ENCODE results near the gene RNF157. TPM values are rescaled to one million over a fixed set of nuclear protein-coding genes. Genes with fewer than 3 reads are reported as not detected.

The RNF157 gene
- total and polyA plus RNA-seq, 9 of the 15 experiments (the other 6 are each of a cell fraction or from before 2014, with no cell fraction given) = 8.1 to 31.7 (median 20.8) TPM

DNA sequence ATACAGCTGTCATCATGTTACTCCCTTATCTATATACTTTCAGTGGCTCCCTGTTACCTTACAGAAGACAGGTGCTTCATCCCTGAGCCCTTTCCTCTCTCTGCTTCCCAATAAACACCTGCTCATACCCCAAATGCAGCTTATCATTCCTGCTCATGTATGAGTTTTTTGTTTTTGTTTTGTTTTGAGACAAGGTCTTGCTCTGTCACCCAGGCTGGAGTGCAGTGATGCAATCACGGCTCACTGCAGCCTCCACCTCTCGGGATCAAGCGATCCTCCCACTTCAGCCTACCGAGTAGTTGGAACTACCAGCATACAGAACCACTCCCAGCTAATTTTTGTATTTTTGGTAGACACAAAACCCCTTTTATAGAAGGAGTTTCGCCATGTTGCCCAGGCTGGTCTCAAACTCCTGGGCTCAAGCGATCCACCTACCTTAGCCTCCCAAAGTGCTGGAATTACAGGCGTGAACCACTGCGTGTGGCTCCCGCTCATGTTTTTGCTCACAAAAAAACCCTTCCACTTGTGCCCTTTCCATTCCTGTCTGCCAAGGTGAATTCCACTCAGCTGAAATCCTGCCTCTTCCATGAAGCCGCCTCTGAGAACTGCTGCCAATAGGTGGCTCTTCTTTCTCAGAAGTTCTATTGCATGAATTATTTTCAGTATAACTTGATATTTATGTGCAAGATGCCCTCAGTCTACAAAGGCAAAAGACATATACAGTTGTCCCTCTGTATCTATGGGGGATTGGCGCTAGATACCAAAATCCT is 7.9 kb upstream of the RNF157 start (continued):
- TF ChIP-seq, protein P1, sequence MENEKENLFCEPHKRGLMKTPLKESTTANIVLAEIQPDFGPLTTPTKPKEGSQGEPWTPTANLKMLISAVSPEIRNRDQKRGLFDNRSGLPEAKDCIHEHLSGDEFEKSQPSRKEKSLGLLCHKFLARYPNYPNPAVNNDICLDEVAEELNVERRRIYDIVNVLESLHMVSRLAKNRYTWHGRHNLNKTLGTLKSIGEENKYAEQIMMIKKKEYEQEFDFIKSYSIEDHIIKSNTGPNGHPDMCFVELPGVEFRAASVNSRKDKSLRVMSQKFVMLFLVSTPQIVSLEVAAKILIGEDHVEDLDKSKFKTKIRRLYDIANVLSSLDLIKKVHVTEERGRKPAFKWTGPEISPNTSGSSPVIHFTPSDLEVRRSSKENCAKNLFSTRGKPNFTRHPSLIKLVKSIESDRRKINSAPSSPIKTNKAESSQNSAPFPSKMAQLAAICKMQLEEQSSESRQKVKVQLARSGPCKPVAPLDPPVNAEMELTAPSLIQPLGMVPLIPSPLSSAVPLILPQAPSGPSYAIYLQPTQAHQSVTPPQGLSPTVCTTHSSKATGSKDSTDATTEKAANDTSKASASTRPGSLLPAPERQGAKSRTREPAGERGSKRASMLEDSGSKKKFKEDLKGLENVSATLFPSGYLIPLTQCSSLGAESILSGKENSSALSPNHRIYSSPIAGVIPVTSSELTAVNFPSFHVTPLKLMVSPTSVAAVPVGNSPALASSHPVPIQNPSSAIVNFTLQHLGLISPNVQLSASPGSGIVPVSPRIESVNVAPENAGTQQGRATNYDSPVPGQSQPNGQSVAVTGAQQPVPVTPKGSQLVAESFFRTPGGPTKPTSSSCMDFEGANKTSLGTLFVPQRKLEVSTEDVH (IDR thresholded peaks at IDR 0.05; ENCODE audit: low read depth, partially characterized antibody) = no peak
- TF ChIP-seq SRSF1 (IDR thresholded peaks at IDR 0.05; ENCODE audit: low read depth, low read length) (no peak), JUN (IDR thresholded peaks at IDR 0.05; ENCODE audit: borderline replicate concordance, low read depth, low read length) (0 out of 2 replicates have a peak, but pooled peaks have one; percentile 43), JUN (CRISPR knock-in tag; IDR thresholded peaks at IDR 0.05; ENCODE audit: borderline replicate concordance) (no peak), ZBTB49 (CRISPR knock-in tag; IDR thresholded peaks at IDR 0.05; ENCODE audit: borderline replicate concordance) (no peak), ZNF232 (CRISPR knock-in tag; IDR thresholded peaks at IDR 0.05) (no peak), MBD2 (IDR thresholded peaks at IDR 0.05; ENCODE audit: borderline replicate concordance, low read depth) (no peak), CTCF (IDR thresholded peaks at IDR 0.05 in 2 of 3, conservative IDR thresholded peaks at IDR 0.05 in 1 of 3; ENCODE audit: insufficient read depth in 2 of 3, low read depth in 1 of 3, low read length in 3 of 3) (peak in 1 of 3 experiments; percentile 3; a peak in 1 of 6 replicates), ZNF766 (CRISPR knock-in tag; conservative IDR thresholded peaks at IDR 0.05) (0 out of 2 replicates have a peak, but pooled peaks have one; percentile 42), MCM3 (IDR thresholded peaks at IDR 0.05) (no peak), TRIM24 (IDR thresholded peaks at IDR 0.05) (peak; percentile 36 to 52; a peak in 3 of 4 replicates), NUFIP1 (IDR thresholded peaks at IDR 0.05; ENCODE audit: partially characterized antibody) (no peak), NBN (IDR thresholded peaks at IDR 0.05; ENCODE audit: low read depth) (0 out of 2 replicates have a peak, but pooled peaks have one; percentile 31), CEBPB (tag; IDR thresholded peaks at IDR 0.05) (peak; percentile 96), HMGN3 (IDR thresholded peaks at IDR 0.05; ENCODE audit: borderline replicate concordance, extremely low read depth, insufficient read length, low read depth, low read length) (no peak), RB1 (IDR thresholded peaks at IDR 0.05; ENCODE audit: low read depth) (no peak), FOXJ3 (CRISPR knock-in tag; IDR thresholded peaks at IDR 0.05) (no peak)
